HL-60 (cell line): ENCODE measurements around the gene C9orf72.
A peak's percentile ranks its signal among the peaks of the same experiment; 100 is the strongest.

Experiments used
- DNase-seq, 2 experiments: peaks; one replicate each; pipeline ENCODE4 v3.0.0-alpha.2; 2010 to 2020; ENCODE audit warnings: low read depth in 1 of 2, low spot score in 1 of 2
- H3K27ac ChIP-seq: fragments of 250-450 bp; sonication (Bioruptor Pico); replicated peaks from 2 replicates; pipeline ENCODE4 v1.5.1; 2020; ENCODE audit warnings: mild to moderate bottlenecking, moderate library complexity
- H3K27me3 ChIP-seq: fragments of 250-450 bp; sonication (Bioruptor Pico); 2 replicates; pipeline ENCODE4 v1.5.1; 2021; ENCODE audit warnings: mild to moderate bottlenecking, moderate library complexity; ENCODE audit not compliant: insufficient read depth, poor library complexity, severe bottlenecking
- H3K4me3 ChIP-seq: replicated peaks from 2 replicates; pipeline ENCODE4 v1.5.1; 2011; ENCODE audit warnings: mild to moderate bottlenecking, control low read depth, low read length; ENCODE audit not compliant: insufficient read depth
- CTCF ChIP-seq: IDR thresholded peaks from one replicate; pipeline ENCODE4 v1.5.1; 2011; ENCODE audit warnings: low read length, control low read depth, inconsistent platforms; ENCODE audit not compliant: insufficient read depth
- GABPA ChIP-seq: IDR thresholded peaks from 2 replicates; pipeline ENCODE4 v1.6.1; 2012; ENCODE audit warnings: low read depth
- POLR2AphosphoS5 ChIP-seq: IDR thresholded peaks from 2 replicates; pipeline ENCODE4 v1.6.1; 2012; ENCODE audit warnings: low read depth
- REST ChIP-seq: IDR thresholded peaks from 2 replicates; pipeline ENCODE4 v1.6.1; 2012; ENCODE audit warnings: low read depth; ENCODE audit not compliant: insufficient replicate concordance
- SPI1 ChIP-seq: IDR thresholded peaks from 2 replicates; pipeline ENCODE4 v1.6.1; 2012; ENCODE audit warnings: low read depth, mild to moderate bottlenecking, borderline replicate concordance

The C9orf72 gene

DNA sequence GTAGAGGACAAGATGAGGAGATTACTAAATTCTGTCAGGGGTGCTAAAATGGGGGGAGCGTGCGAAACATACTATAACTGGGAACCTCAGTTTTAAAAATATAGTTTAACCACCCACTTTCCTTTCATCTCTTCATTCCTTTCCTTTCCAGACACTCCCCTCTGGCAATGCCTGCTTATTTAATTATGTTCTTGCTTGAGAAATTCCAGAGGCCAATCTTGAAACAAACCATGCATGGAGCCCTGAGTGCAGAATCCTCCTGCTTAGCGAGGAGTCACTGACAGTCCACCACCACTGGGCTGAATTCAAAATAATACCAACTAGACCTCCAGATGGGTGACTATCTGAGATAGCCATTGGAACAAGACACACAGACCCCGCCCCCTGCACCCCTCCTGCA, 29.7 kb upstream of the C9orf72 start:
- Histone ChIP-seq H3K27ac (no peak overlapping the region), H3K4me3 (no peak overlapping the region), H3K27me3 (no peaks in the 10 kb centered on the region)
- DNase-seq: no peak
- TF ChIP-seq REST: no peak
- TF ChIP-seq GABPA: no peak
- no peak for TF ChIP-seq POLR2AphosphoS5
- no peak for TF ChIP-seq CTCF
- no peak for TF ChIP-seq SPI1

DNA sequence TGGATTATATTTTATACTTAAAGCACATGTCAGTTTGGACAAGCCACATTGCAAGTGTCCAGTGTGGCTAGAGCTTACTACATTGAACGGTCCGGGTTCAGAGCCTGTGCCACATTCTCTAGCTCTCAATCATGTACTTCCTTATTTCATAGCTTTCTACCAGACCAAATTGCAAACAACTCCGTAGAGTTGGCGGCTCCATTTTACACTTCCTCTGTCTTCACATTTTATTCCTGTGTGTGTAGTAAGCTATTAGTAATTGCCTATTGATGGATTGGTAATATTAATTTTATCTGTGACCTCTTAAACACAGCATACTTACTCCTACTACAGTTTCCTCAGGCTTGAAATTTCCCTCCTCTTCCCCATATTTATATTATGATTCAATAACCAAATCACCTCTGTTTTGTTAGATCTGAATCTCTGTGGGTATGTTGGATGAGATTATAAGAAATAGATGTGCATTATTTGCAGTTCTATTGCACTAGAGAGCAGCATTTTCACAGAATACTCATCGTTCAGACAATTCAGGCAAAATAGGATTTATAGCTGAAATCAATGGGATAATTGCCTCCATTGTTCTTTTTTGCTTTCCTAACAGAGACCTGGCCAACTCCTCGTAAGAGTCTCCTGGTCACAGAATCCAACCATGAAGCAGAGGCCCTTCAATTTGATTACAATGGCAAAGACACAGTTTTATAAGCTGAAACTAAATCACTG, 29.0 kb upstream of the C9orf72 start:
- Histone ChIP-seq H3K27ac (no peak overlapping the region), H3K4me3 (no peak overlapping the region), H3K27me3 (no peaks in the 10 kb centered on the region)
- TF ChIP-seq POLR2AphosphoS5 (no peak), REST (no peak), CTCF (no peak), SPI1 (peak; percentile 58; the same call in 1 of the 2 replicates), GABPA (no peak)
- peak in 1 of 2 experiments; percentile 11 for DNase-seq

DNA sequence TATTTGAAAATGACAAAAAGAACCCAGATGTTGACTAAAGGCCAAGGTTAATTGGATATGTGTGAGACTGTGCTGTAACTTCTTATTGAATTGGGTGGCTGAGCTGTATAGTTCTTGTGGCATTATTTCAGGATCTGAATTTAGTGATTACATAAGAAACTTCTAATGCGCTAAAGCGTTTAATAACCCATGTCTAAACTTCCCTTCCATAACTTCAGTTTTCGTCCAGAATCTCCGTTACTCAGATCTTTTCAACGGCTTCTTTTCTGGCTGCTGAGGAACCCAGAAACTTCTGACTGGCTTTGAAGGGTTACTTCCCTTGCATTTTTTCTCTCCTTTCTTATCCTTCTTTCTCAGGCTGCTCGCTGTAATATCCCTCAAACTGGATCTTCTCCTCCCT, 28.1 kb upstream of the C9orf72 start:
- no peak for TF ChIP-seq POLR2AphosphoS5
- TF ChIP-seq CTCF: no peak
- TF ChIP-seq SPI1: no peak
- Histone ChIP-seq H3K27ac (no peak overlapping the region), H3K27me3 (no peaks in the 10 kb centered on the region), H3K4me3 (no peak overlapping the region)
- no peak for DNase-seq

GRCh38 chr9:27600256-27600655, 27.0 kb upstream of the C9orf72 start:
- TF ChIP-seq SPI1 (peak; percentile 6; the same call in 1 of the 2 replicates), CTCF (no peak), POLR2AphosphoS5 (no peak)
- Histone ChIP-seq H3K4me3 (no peak overlapping the region), H3K27ac (no peak overlapping the region), H3K27me3 (no peaks in the 10 kb centered on the region)
- DNase-seq: peak in 1 of 2 experiments; percentile 2
